ENCODE data around the gene FAM219A.

FAM219A gene

GRCh38 chr9:34417734-34418133 lies 40.6 kb downstream of the FAM219A start:
- Histone ChIP-seq H3K9ac (ENCODE audit: low read length) (no peak overlapping the region), H2AFZ (ENCODE audit: low read depth, low read length, severe bottlenecking) (no peak overlapping the region), H3K27ac (ENCODE audit: low read depth, low read length) (no peak overlapping the region), H3F3A (ENCODE audit: insufficient read depth) (no peaks in the 10 kb centered on the region), H3K27me3 (ENCODE audit: low read length) (no peaks in the 10 kb centered on the region), H4K20me1 (ENCODE audit: low read depth, low read length) (0 out of 2 replicates have a peak, but pooled peaks cover 3% of the 10 kb centered on the region), H3K36me3 (ENCODE audit: low read length) (no peaks in the 10 kb centered on the region), H3K9me2 (replicated peaks; ENCODE audit: insufficient read depth, low read length) (no peaks in the 10 kb centered on the region), H3K4me3 (ENCODE audit: insufficient read depth, low read length, poor library complexity, severe bottlenecking) (no peak overlapping the region), H3K4me2 (ENCODE audit: low read depth, low read length, poor library complexity, severe bottlenecking) (no peak overlapping the region), H3K9me3 (ENCODE audit: insufficient read depth, low read length) (no peaks in the 10 kb centered on the region), H3K79me2 (ENCODE audit: insufficient read depth, low read length) (no peaks in the 10 kb centered on the region)
- TF ChIP-seq, protein P1, sequence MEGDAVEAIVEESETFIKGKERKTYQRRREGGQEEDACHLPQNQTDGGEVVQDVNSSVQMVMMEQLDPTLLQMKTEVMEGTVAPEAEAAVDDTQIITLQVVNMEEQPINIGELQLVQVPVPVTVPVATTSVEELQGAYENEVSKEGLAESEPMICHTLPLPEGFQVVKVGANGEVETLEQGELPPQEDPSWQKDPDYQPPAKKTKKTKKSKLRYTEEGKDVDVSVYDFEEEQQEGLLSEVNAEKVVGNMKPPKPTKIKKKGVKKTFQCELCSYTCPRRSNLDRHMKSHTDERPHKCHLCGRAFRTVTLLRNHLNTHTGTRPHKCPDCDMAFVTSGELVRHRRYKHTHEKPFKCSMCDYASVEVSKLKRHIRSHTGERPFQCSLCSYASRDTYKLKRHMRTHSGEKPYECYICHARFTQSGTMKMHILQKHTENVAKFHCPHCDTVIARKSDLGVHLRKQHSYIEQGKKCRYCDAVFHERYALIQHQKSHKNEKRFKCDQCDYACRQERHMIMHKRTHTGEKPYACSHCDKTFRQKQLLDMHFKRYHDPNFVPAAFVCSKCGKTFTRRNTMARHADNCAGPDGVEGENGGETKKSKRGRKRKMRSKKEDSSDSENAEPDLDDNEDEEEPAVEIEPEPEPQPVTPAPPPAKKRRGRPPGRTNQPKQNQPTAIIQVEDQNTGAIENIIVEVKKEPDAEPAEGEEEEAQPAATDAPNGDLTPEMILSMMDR (IDR thresholded peaks at IDR 0.05; ENCODE audit: insufficient read depth, low read length, poor library complexity, severe bottlenecking): no peak

DNA sequence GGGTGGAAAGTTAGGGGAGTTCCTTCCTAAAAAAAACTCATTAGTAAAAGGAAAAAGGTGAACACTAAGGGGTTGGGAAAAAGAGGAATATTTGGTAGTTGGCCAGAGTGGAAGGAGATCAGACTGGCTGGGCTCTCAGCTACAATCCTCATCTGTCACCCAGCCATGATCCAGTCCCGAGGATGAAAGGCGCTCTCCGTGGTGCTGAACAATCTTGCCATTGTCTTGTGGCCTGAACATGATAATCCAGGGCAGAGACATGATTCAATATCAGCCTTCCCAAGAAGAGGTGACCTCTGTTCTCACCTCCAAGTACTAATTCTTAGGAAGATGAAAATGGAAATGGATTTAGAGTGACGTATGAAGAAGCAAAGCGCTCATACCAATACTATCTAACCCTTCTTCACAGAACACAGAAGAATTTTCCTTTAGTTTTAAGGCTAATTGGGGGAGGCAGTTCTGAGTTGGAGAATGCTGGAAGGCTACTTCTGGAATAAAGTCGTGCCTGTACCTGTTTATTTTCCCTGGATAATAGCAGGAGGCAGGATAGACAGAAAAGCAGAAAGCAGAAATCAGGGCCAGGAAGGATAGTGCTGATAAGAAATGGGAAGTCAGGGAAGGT lies 45.0 kb downstream of the FAM219A start:
- no peak overlapping the region for H3K4me2 ChIP-seq (ENCODE audit: low read depth, low read length, poor library complexity, severe bottlenecking)
- H3K27ac ChIP-seq (ENCODE audit: low read depth, low read length): no peak overlapping the region
- no peak overlapping the region for H3K4me3 ChIP-seq (ENCODE audit: insufficient read depth, low read length, poor library complexity, severe bottlenecking)
- H3K9me3 ChIP-seq (ENCODE audit: insufficient read depth, low read length): no peaks in the 10 kb centered on the region
- TF ChIP-seq EZH2phosphoT487 (conservative IDR thresholded peaks at IDR 0.05; ENCODE audit: low read length): no peak
- TF ChIP-seq, protein P1 (IDR thresholded peaks at IDR 0.05; ENCODE audit: insufficient read depth, low read length, poor library complexity, severe bottlenecking): no peak
- H3K9ac ChIP-seq (ENCODE audit: low read length): no peak overlapping the region
- no peaks in the 10 kb centered on the region for H3K27me3 ChIP-seq (ENCODE audit: low read length)
- 0 out of 2 replicates have a peak, but pooled peaks cover 3% of the 10 kb centered on the region for H4K20me1 ChIP-seq (ENCODE audit: low read depth, low read length)
- no peaks in the 10 kb centered on the region for H3K79me2 ChIP-seq (ENCODE audit: insufficient read depth, low read length)
- H3F3A ChIP-seq (ENCODE audit: insufficient read depth): no peaks in the 10 kb centered on the region
- no peaks in the 10 kb centered on the region for H3K9me2 ChIP-seq (replicated peaks; ENCODE audit: insufficient read depth, low read length)
- no peak overlapping the region for H2AFZ ChIP-seq (ENCODE audit: low read depth, low read length, severe bottlenecking)
- H3K36me3 ChIP-seq (ENCODE audit: low read length): no peaks in the 10 kb centered on the region

DNA sequence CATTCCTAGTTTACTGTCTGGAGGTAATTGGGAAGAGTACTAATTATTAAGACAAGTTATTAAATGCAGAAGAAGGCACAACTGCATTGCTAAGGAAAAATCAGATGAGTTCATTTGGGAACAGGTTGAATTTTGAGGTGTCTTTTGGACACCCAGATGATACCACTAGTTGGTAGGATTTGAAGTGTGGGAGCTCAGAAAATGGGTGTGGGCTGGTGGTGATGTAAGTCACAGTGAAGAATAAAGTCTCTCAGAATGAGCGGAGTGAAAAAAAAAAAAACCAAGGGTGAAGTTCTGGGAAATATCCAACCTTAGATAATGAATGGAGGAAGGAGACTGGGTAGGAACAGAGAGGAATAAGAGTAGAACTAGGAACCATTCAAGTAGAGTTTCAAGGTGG lies 46.0 kb downstream of the FAM219A start:
- Histone ChIP-seq H3K9me2 (replicated peaks; ENCODE audit: insufficient read depth, low read length) (no peaks in the 10 kb centered on the region), H2AFZ (ENCODE audit: low read depth, low read length, severe bottlenecking) (no peak overlapping the region), H3K4me3 (ENCODE audit: insufficient read depth, low read length, poor library complexity, severe bottlenecking) (no peak overlapping the region), H3K79me2 (ENCODE audit: insufficient read depth, low read length) (no peaks in the 10 kb centered on the region), H4K20me1 (ENCODE audit: low read depth, low read length) (0 out of 2 replicates have a peak, but pooled peaks cover 3% of the 10 kb centered on the region), H3K36me3 (ENCODE audit: low read length) (no peaks in the 10 kb centered on the region), H3K4me2 (ENCODE audit: low read depth, low read length, poor library complexity, severe bottlenecking) (no peak overlapping the region), H3F3A (ENCODE audit: insufficient read depth) (no peaks in the 10 kb centered on the region), H3K27ac (ENCODE audit: low read depth, low read length) (no peak overlapping the region), H3K27me3 (ENCODE audit: low read length) (no peaks in the 10 kb centered on the region), H3K9ac (ENCODE audit: low read length) (no peak overlapping the region), H3K9me3 (ENCODE audit: insufficient read depth, low read length) (no peaks in the 10 kb centered on the region)
- TF ChIP-seq, protein P1 (IDR thresholded peaks at IDR 0.05; ENCODE audit: insufficient read depth, low read length, poor library complexity, severe bottlenecking): no peak
- TF ChIP-seq EZH2phosphoT487 (conservative IDR thresholded peaks at IDR 0.05; ENCODE audit: low read length): no peak

Measured in SU-DHL-6 (cell line).